H9 (cell line): ENCODE measurements around the gene CTNNA3. TPM values are rescaled to one million over a fixed set of nuclear protein-coding genes. Genes with fewer than 3 reads are reported as not detected.

Source experiments
- DNase-seq: peaks from one replicate; pipeline ENCODE4 v3.0.0-alpha.2; 2017
- H2AFZ ChIP-seq: one replicate; pipeline ENCODE4 v1.6.1; 2013; ENCODE audit warnings: mild to moderate bottlenecking, low read length, control low read depth, moderate library complexity
- H2AK5ac ChIP-seq: 2 replicates; pipeline ENCODE4 v1.6.1; 2013; ENCODE audit warnings: low read length, control low read depth, mixed read lengths; ENCODE audit not compliant: insufficient read length
- H2BK120ac ChIP-seq: one replicate; pipeline ENCODE4 v1.6.1; 2013; ENCODE audit warnings: low read depth, mild to moderate bottlenecking, low read length, control low read depth, inconsistent platforms; ENCODE audit not compliant: poor library complexity, severe bottlenecking
- H2BK12ac ChIP-seq: 2 replicates; pipeline ENCODE4 v1.6.1; 2013; ENCODE audit warnings: low read length, control low read depth, mixed read lengths, low read depth; ENCODE audit not compliant: insufficient read length
- H2BK15ac ChIP-seq: 2 replicates; pipeline ENCODE4 v1.6.1; 2013; ENCODE audit warnings: low read depth, low read length, control low read depth
- H2BK20ac ChIP-seq: one replicate; pipeline ENCODE4 v1.6.1; 2013; ENCODE audit warnings: low read depth, mild to moderate bottlenecking, low read length, control low read depth, inconsistent platforms; ENCODE audit not compliant: poor library complexity, severe bottlenecking
- H2BK5ac ChIP-seq: 2 replicates; pipeline ENCODE4 v1.6.1; 2013; ENCODE audit warnings: low read length, control low read depth, mixed read lengths; ENCODE audit not compliant: insufficient read length
- H3K14ac ChIP-seq: 2 replicates; pipeline ENCODE4 v1.6.1; 2013; ENCODE audit warnings: low read length, control low read depth; ENCODE audit not compliant: insufficient read depth
- H3K18ac ChIP-seq: 2 replicates; pipeline ENCODE4 v1.6.1; 2013; ENCODE audit warnings: low read depth, mild to moderate bottlenecking, mixed read lengths, low read length, control low read depth; ENCODE audit not compliant: insufficient read length
- H3K23ac ChIP-seq: 2 replicates; pipeline ENCODE4 v1.6.1; 2013; ENCODE audit warnings: low read length, control low read depth, mixed read lengths, low read depth; ENCODE audit not compliant: insufficient read length
- H3K23me2 ChIP-seq: 2 replicates; pipeline ENCODE4 v1.6.1; 2013; ENCODE audit warnings: low read depth, mild to moderate bottlenecking, mixed read lengths, low read length, control low read depth; ENCODE audit not compliant: insufficient read length, poor library complexity, severe bottlenecking
- H3K27ac ChIP-seq: 2 replicates; pipeline ENCODE4 v1.5.1; 2013; ENCODE audit warnings: low read length, control low read depth, mixed read lengths, low read depth; ENCODE audit not compliant: insufficient read length
- H3K27me3 ChIP-seq: 2 replicates; pipeline ENCODE4 v1.6.1; 2013; ENCODE audit warnings: low read length, control low read depth, inconsistent platforms; ENCODE audit not compliant: insufficient read depth
- H3K4ac ChIP-seq: 2 replicates; pipeline ENCODE4 v1.6.1; 2013; ENCODE audit warnings: low read depth, mild to moderate bottlenecking, control low read depth, inconsistent platforms, low read length, moderate library complexity
- H3K4me1 ChIP-seq: 2 replicates; pipeline ENCODE4 v1.6.1; 2013; ENCODE audit warnings: low read length, control low read depth, inconsistent platforms; ENCODE audit not compliant: insufficient read depth
- H3K4me2 ChIP-seq: 2 replicates; pipeline ENCODE4 v1.6.1; 2013; ENCODE audit warnings: low read length, control low read depth, mixed read lengths; ENCODE audit not compliant: insufficient read length, insufficient read depth
- H3K56ac ChIP-seq: 2 replicates; pipeline ENCODE4 v1.6.1; 2013; ENCODE audit warnings: low read depth, mild to moderate bottlenecking, mixed read lengths, low read length, control low read depth; ENCODE audit not compliant: insufficient read length
- H3K79me1 ChIP-seq: 2 replicates; pipeline ENCODE4 v1.6.1; 2013; ENCODE audit warnings: low read depth, mild to moderate bottlenecking, moderate library complexity, low read length, control low read depth, inconsistent platforms; ENCODE audit not compliant: insufficient read depth, poor library complexity, severe bottlenecking
- H3K79me2 ChIP-seq: 2 replicates; pipeline ENCODE4 v1.6.1; 2013; ENCODE audit warnings: low read length, control low read depth, inconsistent platforms; ENCODE audit not compliant: insufficient read depth
- H3K9ac ChIP-seq: 2 replicates; pipeline ENCODE4 v1.6.1; 2013; ENCODE audit warnings: low read length, control low read depth, mixed read lengths; ENCODE audit not compliant: insufficient read length; ENCODE audit errors: extremely low read depth
- H3K9me3 ChIP-seq: one replicate; pipeline ENCODE4 v1.6.1; 2013; ENCODE audit warnings: low read depth, low read length, inconsistent platforms; ENCODE audit not compliant: control insufficient read depth
- H3T11ph ChIP-seq: one replicate; pipeline ENCODE4 v1.6.1; 2013; ENCODE audit warnings: mild to moderate bottlenecking, low read length, control low read depth, inconsistent platforms
- H4K20me1 ChIP-seq: one replicate; pipeline ENCODE4 v1.6.1; 2013; ENCODE audit not compliant: control insufficient read depth, insufficient read length, insufficient read depth
- H4K5ac ChIP-seq: 2 replicates; pipeline ENCODE4 v1.6.1; 2013; ENCODE audit warnings: low read depth, mild to moderate bottlenecking, mixed read lengths, low read length, control low read depth; ENCODE audit not compliant: insufficient read length
- H4K8ac ChIP-seq: replicated peaks from 2 replicates; pipeline ENCODE4 v1.6.1; 2013; ENCODE audit warnings: low read length, control low read depth, mixed read lengths, low read depth; ENCODE audit not compliant: insufficient read length
- H4K91ac ChIP-seq: 2 replicates; pipeline ENCODE4 v1.6.1; 2013; ENCODE audit warnings: low read depth, mild to moderate bottlenecking, moderate library complexity, mixed read lengths, low read length, control low read depth; ENCODE audit not compliant: insufficient read length
- H3K27ac Mint-ChIP-seq, 3 experiments: 2 replicates in 2 of 3; 3 replicates in 1 of 3; pipeline ENCODE4 v1.8.0; 2020 to 2021; ENCODE audit warnings: mixed read lengths in 3 of 3, mild to moderate bottlenecking in 1 of 3, moderate library complexity in 1 of 3
- H3K27me3 Mint-ChIP-seq: 2 replicates; pipeline ENCODE4 v1.8.0; 2021; ENCODE audit warnings: low read depth, mild to moderate bottlenecking, moderate library complexity, mixed read lengths
- H3K36me3 Mint-ChIP-seq, 3 experiments: 2 replicates in 2 of 3; 3 replicates in 1 of 3; pipeline ENCODE4 v1.8.0; 2020 to 2021; ENCODE audit warnings: low read depth in 3 of 3, mixed read lengths in 3 of 3; ENCODE audit not compliant: insufficient read depth in 1 of 3
- H3K4me1 Mint-ChIP-seq, 2 experiments: 2 replicates each; pipeline ENCODE4 v1.8.0; 2020; ENCODE audit warnings: mixed read lengths in 2 of 2
- H3K4me3 Mint-ChIP-seq, 2 experiments: 2 replicates in 1 of 2; 3 replicates in 1 of 2; pipeline ENCODE4 v1.8.0; 2020 to 2021; ENCODE audit warnings: mild to moderate bottlenecking in 2 of 2, mixed read lengths in 2 of 2, moderate library complexity in 1 of 2
- H3K9me3 Mint-ChIP-seq, 2 experiments: 2 replicates in 1 of 2; 3 replicates in 1 of 2; pipeline ENCODE4 v1.8.0; 2020; ENCODE audit warnings: mild to moderate bottlenecking in 2 of 2, mixed read lengths in 2 of 2, moderate library complexity in 1 of 2
- WGBS: extraction: QIAGEN DNeasy Blood & Tissue Kit; methylation state at CpG from one replicate; pipeline ENCODE4 v1.1.7; 2013; ENCODE audit warnings: missing lambda C conversion rate, low lambda C conversion rate, mixed read lengths; ENCODE audit not compliant: insufficient read length; ENCODE audit errors: extremely low coverage; 5-methylcytosine and 5-hydroxymethylcytosine counted together
- total RNA-seq: library from RNA; stranded (reverse); gene quantifications from 2 replicates; pipeline ENCODE4 v1.2.1, GENCODE V29; 2021
- TF ChIP-seq, protein P1 (sequence below): fragments of 200-600 bp; sonication (generic); conservative IDR thresholded peaks from 3 replicates; pipeline ENCODE4 v1.8.0; 2021; ENCODE audit warnings: antibody characterized with exemption, mild to moderate bottlenecking

CTNNA3 gene
- total RNA-seq, 1 experiment from 2014 or later, result 3.3 TPM

DNA sequence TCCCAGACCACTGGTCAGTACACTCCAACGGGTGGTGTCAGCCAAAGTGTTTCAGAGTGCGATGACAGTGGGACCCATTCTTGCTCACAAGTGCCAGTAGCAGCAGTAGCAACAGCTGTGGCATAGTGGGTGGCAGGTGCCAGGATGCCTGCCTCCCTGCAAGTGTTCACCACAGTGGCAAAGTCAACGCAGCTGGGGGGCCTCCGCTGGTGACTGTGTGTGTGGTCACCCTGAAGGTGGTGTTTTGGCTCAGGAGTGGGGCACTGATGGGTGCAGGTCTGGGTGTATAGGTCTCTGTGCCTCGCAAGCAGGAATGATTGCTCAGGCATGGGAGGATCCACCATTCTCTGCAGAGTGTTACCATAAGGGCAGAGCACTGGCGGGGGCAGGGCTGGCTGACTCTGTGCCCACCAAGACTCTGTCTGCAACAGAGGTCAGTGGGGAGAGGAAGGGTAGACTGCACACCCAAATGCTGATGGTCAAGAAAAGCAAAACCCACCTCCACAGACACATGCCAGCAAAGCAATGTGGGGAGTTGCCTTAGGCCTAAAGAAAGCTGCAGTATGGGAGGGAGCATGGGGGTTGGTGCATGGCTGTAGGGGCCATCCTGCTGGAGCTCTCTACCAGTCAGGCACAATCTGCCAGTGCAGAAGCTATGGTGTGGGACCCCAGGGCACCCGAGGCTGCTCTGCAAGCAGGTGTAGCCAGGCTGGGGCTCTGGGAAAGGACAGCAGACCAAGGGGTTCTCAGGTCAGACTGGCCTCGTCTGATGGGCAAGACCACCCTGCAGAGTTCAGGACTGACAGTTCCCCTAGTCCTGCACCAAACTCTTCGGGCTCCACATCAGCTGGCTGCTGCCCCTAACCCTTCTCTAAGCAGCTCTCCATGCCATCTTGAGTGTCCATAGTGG is 368.1 kb downstream of the CTNNA3 start:
- H2BK15ac ChIP-seq, result no peak overlapping the region
- no peak overlapping the region for H2AK5ac ChIP-seq
- H3K27ac ChIP-seq, result no peak overlapping the region
- H3K27me3 ChIP-seq, result no peaks in the 10 kb centered on the region
- H2AFZ ChIP-seq, result no peak overlapping the region
- H3K9me3 ChIP-seq, result no peaks in the 10 kb centered on the region
- H3K4ac ChIP-seq, result no peak overlapping the region
- no CpG with 5 or more reads among the region's 9 CpGs for WGBS
- H3K4me2 ChIP-seq, result no peak overlapping the region
- Mint-ChIP-seq H3K27ac (no peak overlapping the region; a peak in 2 of 7 replicates), H3K9me3 (peaks cover 16 to 17% of the 10 kb centered on the region in 2 experiments; a peak in 4 of 5 replicates), H3K36me3 (peaks cover 0 to 15% (median 5%) of the 10 kb centered on the region in 3 experiments; a peak in 3 of 7 replicates), H3K4me3 (no peak overlapping the region), H3K27me3 (no peaks in the 10 kb centered on the region), H3K4me1 (peaks cover 0 to 4% of the 10 kb centered on the region in 2 experiments; a peak in 3 of 4 replicates)
- TF ChIP-seq, protein P1, sequence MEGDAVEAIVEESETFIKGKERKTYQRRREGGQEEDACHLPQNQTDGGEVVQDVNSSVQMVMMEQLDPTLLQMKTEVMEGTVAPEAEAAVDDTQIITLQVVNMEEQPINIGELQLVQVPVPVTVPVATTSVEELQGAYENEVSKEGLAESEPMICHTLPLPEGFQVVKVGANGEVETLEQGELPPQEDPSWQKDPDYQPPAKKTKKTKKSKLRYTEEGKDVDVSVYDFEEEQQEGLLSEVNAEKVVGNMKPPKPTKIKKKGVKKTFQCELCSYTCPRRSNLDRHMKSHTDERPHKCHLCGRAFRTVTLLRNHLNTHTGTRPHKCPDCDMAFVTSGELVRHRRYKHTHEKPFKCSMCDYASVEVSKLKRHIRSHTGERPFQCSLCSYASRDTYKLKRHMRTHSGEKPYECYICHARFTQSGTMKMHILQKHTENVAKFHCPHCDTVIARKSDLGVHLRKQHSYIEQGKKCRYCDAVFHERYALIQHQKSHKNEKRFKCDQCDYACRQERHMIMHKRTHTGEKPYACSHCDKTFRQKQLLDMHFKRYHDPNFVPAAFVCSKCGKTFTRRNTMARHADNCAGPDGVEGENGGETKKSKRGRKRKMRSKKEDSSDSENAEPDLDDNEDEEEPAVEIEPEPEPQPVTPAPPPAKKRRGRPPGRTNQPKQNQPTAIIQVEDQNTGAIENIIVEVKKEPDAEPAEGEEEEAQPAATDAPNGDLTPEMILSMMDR, result no peak
- H2BK5ac ChIP-seq, result no peak overlapping the region
- no peak overlapping the region for H3K18ac ChIP-seq
- no peak overlapping the region for H2BK20ac ChIP-seq
- no peak overlapping the region for H4K91ac ChIP-seq
- no peaks in the 10 kb centered on the region for H3K79me2 ChIP-seq
- H3K56ac ChIP-seq, result no peak overlapping the region
- no peak overlapping the region for H3K23ac ChIP-seq
- H3K79me1 ChIP-seq, result no peaks in the 10 kb centered on the region
- no peaks in the 10 kb centered on the region for H3K4me1 ChIP-seq
- no peaks in the 10 kb centered on the region for H4K20me1 ChIP-seq
- H4K8ac ChIP-seq, result no peak overlapping the region
- DNase-seq, result no peak
- H3K9ac ChIP-seq, result no peak overlapping the region
- H3K23me2 ChIP-seq, result no peaks in the 10 kb centered on the region
- no peak overlapping the region for H2BK12ac ChIP-seq
- no peak overlapping the region for H3K14ac ChIP-seq
- no peak overlapping the region for H3T11ph ChIP-seq
- no peak overlapping the region for H4K5ac ChIP-seq
- H2BK120ac ChIP-seq, result no peak overlapping the region
